ENCODE measurements around the gene NELFE.

NELFE gene

GRCh38 chr6:31971993-31972708 is 13.4 kb upstream of the NELFE start, which contains the start of gene DXO:
TSS of gene DXO (minus strand) at chr6:31972138. CDS start at chr6:31971675, 463 bp downstream.
- DNase-seq: peak; percentile 98

GRCh38 chr6:31971279-31971992 is 12.7 kb upstream of the NELFE start:
- DNase-seq: no peak

GRCh38 chr6:31970604-31971271 is 12.0 kb upstream of the NELFE start:
- DNase-seq: no peak

GRCh38 chr6:31969712-31970603 is 11.2 kb upstream of the NELFE start:
- DNase-seq: no peak

- no peak for DNase-seq
Observed at GRCh38 chr6:31968791-31969711, 10.3 kb upstream of the NELFE start.

GRCh38 chr6:31968326-31968725 is 9.6 kb upstream of the NELFE start:
- DNase-seq: no peak

GRCh38 chr6:31967926-31968320 is 9.2 kb upstream of the NELFE start:
- DNase-seq: no peak

GRCh38 chr6:31966997-31967925 is 8.5 kb upstream of the NELFE start:
- no peak for DNase-seq

- DNase-seq: no peak
Observed at GRCh38 chr6:31966506-31966905, 7.7 kb upstream of the NELFE start.

GRCh38 chr6:31965700-31966099 is 6.9 kb upstream of the NELFE start:
- no peak for DNase-seq

- DNase-seq: no peak
Observed at GRCh38 chr6:31963921-31964320, 5.2 kb upstream of the NELFE start.

GRCh38 chr6:31961616-31962015 is 2.8 kb upstream of the NELFE start:
- no peak for DNase-seq

- DNase-seq: no peak
Observed at GRCh38 chr6:31958412-31958740, 395 bp downstream of the NELFE start.

GRCh38 chr6:31956796-31957195 is 2.0 kb downstream of the NELFE start:
- no peak for DNase-seq

- DNase-seq: no peak
Observed at GRCh38 chr6:31954511-31954910, 4.3 kb downstream of the NELFE start.

GRCh38 chr6:31952890-31953289 is 5.9 kb downstream of the NELFE start:
- DNase-seq: no peak

GRCh38 chr6:31952140-31952805 is 6.5 kb downstream of the NELFE start:
- peak; percentile 6 for DNase-seq

GRCh38 chr6:31949926-31950548 is 8.7 kb downstream of the NELFE start:
- no peak for DNase-seq

- DNase-seq: no peak
Observed at GRCh38 chr6:31948753-31949413, 9.9 kb downstream of the NELFE start.
